UCSD-AML1 (cell line): ENCODE results near the gene FHIT.
"Not testable (repeated sequence)": the region's sequence is repeated elsewhere in the genome, so short reads cannot be mapped to it uniquely, and the experiment has no call there.

ENCODE experiments used
- DNase-seq: peaks from one replicate; lab custom pipeline; 2025; ENCODE audit not compliant: unreplicated experiment; lab: John Stamatoyannopoulos, UW

Gene FHIT

GRCh38 chr3:59981377-59981776, 1269.9 kb downstream of the FHIT start:
- no peak for DNase-seq

- DNase-seq = no peak
These were observed 1270.7 kb downstream of the FHIT start for GRCh38 chr3:59980576-59980975.

- DNase-seq = no peak
These were observed 1271.7 kb downstream of the FHIT start for GRCh38 chr3:59979542-59979941.

- no peak for DNase-seq
These were observed 1272.3 kb downstream of the FHIT start for GRCh38 chr3:59978979-59979378.

- DNase-seq = no peak
These were observed 1280.5 kb downstream of the FHIT start for GRCh38 chr3:59970796-59971195.

- no peak for DNase-seq
These were observed 1280.9 kb downstream of the FHIT start for GRCh38 chr3:59970376-59970775.

GRCh38 chr3:59968513-59969045, 1282.7 kb downstream of the FHIT start:
- DNase-seq = no peak

- no peak for DNase-seq
These were observed 1287.6 kb downstream of the FHIT start for GRCh38 chr3:59963676-59964075.

GRCh38 chr3:59957150-59957549, 1294.1 kb downstream of the FHIT start:
- no peak for DNase-seq

- no peak for DNase-seq
These were observed 1298.1 kb downstream of the FHIT start for GRCh38 chr3:59953104-59953503.

- no peak for DNase-seq
These were observed 1301.9 kb downstream of the FHIT start for GRCh38 chr3:59949311-59949710.

GRCh38 chr3:59946401-59946800, 1304.9 kb downstream of the FHIT start:
- no peak for DNase-seq

GRCh38 chr3:59940718-59941117, 1310.5 kb downstream of the FHIT start:
- no peak for DNase-seq

- no peak for DNase-seq
These were observed 1311.3 kb downstream of the FHIT start for GRCh38 chr3:59939826-59940426.

- DNase-seq = no peak
These were observed 1312.4 kb downstream of the FHIT start for GRCh38 chr3:59938828-59939227.

GRCh38 chr3:59937201-59937600, 1314.1 kb downstream of the FHIT start:
- DNase-seq = no peak

- no peak for DNase-seq
These were observed 1314.8 kb downstream of the FHIT start for GRCh38 chr3:59936472-59936871.

- DNase-seq = no peak
These were observed 1316.2 kb downstream of the FHIT start for GRCh38 chr3:59935025-59935424.

- not testable (repeated sequence) for DNase-seq
These were observed 1316.7 kb downstream of the FHIT start for GRCh38 chr3:59934560-59934959.

- DNase-seq = no peak
These were observed 1321.1 kb downstream of the FHIT start for GRCh38 chr3:59930170-59930569.

GRCh38 chr3:59927056-59927455, 1324.2 kb downstream of the FHIT start:
- no peak for DNase-seq

GRCh38 chr3:59925946-59926345, 1325.3 kb downstream of the FHIT start:
- DNase-seq = no peak

GRCh38 chr3:59922192-59922591, 1329.1 kb downstream of the FHIT start:
- no peak for DNase-seq
